NB4 (cell line): ENCODE measurements around the gene CCNY.

ENCODE experiments used
- MYC ChIP-seq: IDR thresholded peaks from 2 replicates; pipeline ENCODE4 v1.6.1; 2011; ENCODE audit warnings: low read depth, low read length
- TF ChIP-seq, protein P1 (sequence below): IDR thresholded peaks from one replicate; pipeline ENCODE4 v1.5.1; 2012; ENCODE audit warnings: low read depth, low read length
- TF ChIP-seq, protein P2 (sequence below): IDR thresholded peaks from 2 replicates; pipeline ENCODE4 v1.6.1; 2011; ENCODE audit warnings: low read depth, low read length

DNA sequence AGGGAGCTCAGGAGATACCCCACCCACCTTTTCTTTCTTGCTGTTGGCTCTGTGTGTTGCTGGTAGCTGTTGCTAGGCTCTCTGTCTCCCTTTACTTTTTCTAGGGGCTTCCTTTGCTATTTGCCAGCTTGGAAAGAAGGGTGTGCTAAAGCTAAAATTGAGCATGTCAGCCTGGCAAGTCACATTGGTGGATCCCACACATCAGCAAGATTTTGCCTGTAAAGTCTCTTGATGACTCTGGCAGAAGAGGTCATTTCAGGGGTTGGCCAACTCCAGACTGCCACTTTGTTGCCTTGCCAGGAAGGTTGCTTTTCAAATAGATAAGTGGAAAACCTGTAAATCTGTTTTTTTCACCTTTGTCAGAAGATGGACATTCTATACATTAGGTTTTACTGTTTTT, 9.9 kb downstream of the CCNY start:
- TF ChIP-seq, protein P1, sequence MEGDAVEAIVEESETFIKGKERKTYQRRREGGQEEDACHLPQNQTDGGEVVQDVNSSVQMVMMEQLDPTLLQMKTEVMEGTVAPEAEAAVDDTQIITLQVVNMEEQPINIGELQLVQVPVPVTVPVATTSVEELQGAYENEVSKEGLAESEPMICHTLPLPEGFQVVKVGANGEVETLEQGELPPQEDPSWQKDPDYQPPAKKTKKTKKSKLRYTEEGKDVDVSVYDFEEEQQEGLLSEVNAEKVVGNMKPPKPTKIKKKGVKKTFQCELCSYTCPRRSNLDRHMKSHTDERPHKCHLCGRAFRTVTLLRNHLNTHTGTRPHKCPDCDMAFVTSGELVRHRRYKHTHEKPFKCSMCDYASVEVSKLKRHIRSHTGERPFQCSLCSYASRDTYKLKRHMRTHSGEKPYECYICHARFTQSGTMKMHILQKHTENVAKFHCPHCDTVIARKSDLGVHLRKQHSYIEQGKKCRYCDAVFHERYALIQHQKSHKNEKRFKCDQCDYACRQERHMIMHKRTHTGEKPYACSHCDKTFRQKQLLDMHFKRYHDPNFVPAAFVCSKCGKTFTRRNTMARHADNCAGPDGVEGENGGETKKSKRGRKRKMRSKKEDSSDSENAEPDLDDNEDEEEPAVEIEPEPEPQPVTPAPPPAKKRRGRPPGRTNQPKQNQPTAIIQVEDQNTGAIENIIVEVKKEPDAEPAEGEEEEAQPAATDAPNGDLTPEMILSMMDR = no peak
- TF ChIP-seq, protein P2, sequence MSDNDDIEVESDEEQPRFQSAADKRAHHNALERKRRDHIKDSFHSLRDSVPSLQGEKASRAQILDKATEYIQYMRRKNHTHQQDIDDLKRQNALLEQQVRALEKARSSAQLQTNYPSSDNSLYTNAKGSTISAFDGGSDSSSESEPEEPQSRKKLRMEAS = no peak
- TF ChIP-seq MYC = no peak
